IMR-90 (cell line): ENCODE results near the gene DGKG. TPM values are rescaled to one million over a fixed set of nuclear protein-coding genes. Genes with fewer than 3 reads are reported as not detected.

Experiments
- ATAC-seq: fragments of 200-7000 bp; cut with Tn5 transposase; 2 replicates; pipeline ENCODE4 v1.9.1; 2020; ENCODE audit warnings: low read depth, mild to moderate bottlenecking, moderate library complexity
- BruUV-seq: library from RNA; stranded (reverse); fragments of 400-500 nt; replicated peaks from 2 replicates; lab custom pipeline; 2021; lab: Mats Ljungman, UMichigan
- CTCF ChIA-PET: fragments of 300-600 bp; formaldehyde crosslinking; extraction: SDS; loops from one replicate; lab custom pipeline; 2021; ENCODE audit warnings: antibody characterized with exemption; lab: Yijun Ruan, JAX
- POLR2A ChIA-PET: fragments of 300-600 bp; sonication (Branson Sonifier 250); formaldehyde crosslinking; loops from one replicate; lab custom pipeline; 2022; ENCODE audit warnings: antibody characterized with exemption; ENCODE audit not compliant: unreplicated experiment; lab: Charles Lee
- DNase-seq: peaks from one replicate; pipeline ENCODE4 v3.0.0; 2013
- H2AFZ ChIP-seq: replicated peaks from 2 replicates; pipeline ENCODE3; 2013; ENCODE audit warnings: low read length, mild to moderate bottlenecking; ENCODE audit not compliant: poor library complexity
- H2AK5ac ChIP-seq: 2 replicates; pipeline ENCODE4 v1.6.1; 2013; ENCODE audit warnings: low read depth, low read length, inconsistent platforms
- H2AK9ac ChIP-seq: replicated peaks from 2 replicates; pipeline ENCODE3; 2013; ENCODE audit warnings: mild to moderate bottlenecking, low read depth, low read length, moderate library complexity; ENCODE audit not compliant: poor library complexity
- H2BK120ac ChIP-seq: 2 replicates; pipeline ENCODE4 v1.6.1; 2013; ENCODE audit warnings: low read depth, low read length, inconsistent platforms
- H2BK15ac ChIP-seq: 3 replicates; pipeline ENCODE4 v1.6.1; 2013; ENCODE audit warnings: low read depth, low read length, inconsistent platforms
- H2BK20ac ChIP-seq: 2 replicates; pipeline ENCODE4 v1.6.1; 2013; ENCODE audit warnings: low read depth, mild to moderate bottlenecking, inconsistent platforms, low read length, moderate library complexity
- H2BK5ac ChIP-seq: 2 replicates; pipeline ENCODE4 v1.6.1; 2013; ENCODE audit warnings: mild to moderate bottlenecking, low read depth, low read length, inconsistent platforms; ENCODE audit not compliant: poor library complexity, severe bottlenecking
- H3K14ac ChIP-seq: replicated peaks from 2 replicates; pipeline ENCODE4 v1.6.1; 2013; ENCODE audit warnings: low read depth, low read length, inconsistent platforms
- H3K18ac ChIP-seq: 2 replicates; pipeline ENCODE4 v1.6.1; 2013; ENCODE audit warnings: low read depth, low read length, control low read depth
- H3K23ac ChIP-seq: 2 replicates; pipeline ENCODE4 v1.6.1; 2013; ENCODE audit warnings: low read depth, low read length, inconsistent platforms
- H3K27ac ChIP-seq: 2 replicates; pipeline ENCODE4 v1.5.1; 2013; ENCODE audit warnings: mild to moderate bottlenecking, control low read depth, low read length; ENCODE audit not compliant: insufficient read depth
- H3K27me3 ChIP-seq: 2 replicates; pipeline ENCODE4 v1.6.1; 2013; ENCODE audit warnings: low read length; ENCODE audit not compliant: control insufficient read depth, insufficient read depth
- H3K36me3 ChIP-seq: 2 replicates; pipeline ENCODE4 v1.6.1; 2013; ENCODE audit warnings: low read length, mixed read lengths; ENCODE audit not compliant: control insufficient read depth, insufficient read depth
- H3K4ac ChIP-seq: 2 replicates; pipeline ENCODE4 v1.6.1; 2013; ENCODE audit warnings: low read depth, low read length, inconsistent platforms
- H3K4me1 ChIP-seq: 2 replicates; pipeline ENCODE4 v1.6.1; 2013; ENCODE audit warnings: low read length, mixed read lengths; ENCODE audit not compliant: control insufficient read depth, insufficient read depth
- H3K4me2 ChIP-seq: 2 replicates; pipeline ENCODE4 v1.6.1; 2013; ENCODE audit warnings: low read depth, mild to moderate bottlenecking, control low read depth, low read length, moderate library complexity
- H3K4me3 ChIP-seq: 2 replicates; pipeline ENCODE4 v1.5.1; 2013; ENCODE audit warnings: low read depth, mild to moderate bottlenecking, control low read depth, low read length, moderate library complexity; ENCODE audit not compliant: insufficient read depth
- H3K56ac ChIP-seq: 2 replicates; pipeline ENCODE4 v1.6.1; 2013; ENCODE audit warnings: low read length, inconsistent platforms; ENCODE audit not compliant: insufficient read depth; ENCODE audit errors: extremely low read depth
- H3K79me1 ChIP-seq, 2 experiments: 2 replicates each; pipeline ENCODE4 v1.6.1; 2013; ENCODE audit warnings: low read length in 2 of 2, inconsistent platforms in 1 of 2, low read depth in 1 of 2
- H3K9ac ChIP-seq: 2 replicates; pipeline ENCODE4 v1.6.1; 2013; ENCODE audit warnings: low read depth, low read length, control low read depth
- H3K9me1 ChIP-seq: 2 replicates; pipeline ENCODE4 v1.6.1; 2013; ENCODE audit warnings: low read length, inconsistent platforms; ENCODE audit not compliant: insufficient read depth
- H3K9me3 ChIP-seq: 2 replicates; pipeline ENCODE4 v1.6.1; 2013; ENCODE audit warnings: low read length; ENCODE audit not compliant: control insufficient read depth, insufficient read depth
- H4K20me1 ChIP-seq: 2 replicates; pipeline ENCODE4 v1.6.1; 2013; ENCODE audit warnings: low read length, inconsistent platforms; ENCODE audit not compliant: insufficient read depth
- H4K5ac ChIP-seq: 2 replicates; pipeline ENCODE4 v1.6.1; 2013; ENCODE audit warnings: mild to moderate bottlenecking, low read depth, low read length, control low read depth
- H4K8ac ChIP-seq, 2 experiments: 2 replicates each; pipeline ENCODE4 v1.6.1; 2013; ENCODE audit warnings: low read depth in 2 of 2, low read length in 2 of 2, control low read depth in 1 of 2, inconsistent platforms in 1 of 2
- H4K91ac ChIP-seq: 2 replicates; pipeline ENCODE4 v1.6.1; 2013; ENCODE audit warnings: low read depth, low read length, inconsistent platforms; ENCODE audit not compliant: insufficient read depth
- RFX5 ChIP-seq: IDR thresholded peaks from 2 replicates; pipeline ENCODE4 v1.8.0; 2012; ENCODE audit warnings: low read depth, mild to moderate bottlenecking, low read length, moderate library complexity
- WGBS, 2 experiments: methylation state at CpG; one replicate each; pipeline versions ENCODE4 v1.1.5 to v1.1.7; 2013; ENCODE audit warnings: missing lambda C conversion rate in 2 of 2; ENCODE audit not compliant: insufficient read length in 1 of 2; ENCODE audit errors: extremely low coverage in 2 of 2; 5-methylcytosine and 5-hydroxymethylcytosine counted together
- dilution Hi-C: fragments of 300-500 bp; cut with HindIII; formaldehyde crosslinking; loops from one replicate; pipeline ENCODE4 v1.14.3; 2018; ENCODE audit warnings: low sequenced_read_pairs; ENCODE audit not compliant: unreplicated experiment
- in situ Hi-C: fragments of 300-500 bp; cut with MboI; formaldehyde crosslinking; loops from 3 replicates; pipeline ENCODE4 v1.14.3; 2019; ENCODE audit warnings: low sequenced_read_pairs, inconsistent platforms, mixed read lengths
- intact Hi-C: fragments of 100-400 bp; cut with micrococcal nuclease; formaldehyde crosslinking; loops from 2 replicates; pipeline ENCODE4 v1.10.0; 2022
- polyA plus RNA-seq, 3 experiments: library from polyadenylated mRNA; depleted of rRNA; stranded (reverse); fragments of >200 nt; gene quantifications; 2 replicates each; pipeline ENCODE4 v1.2.3, GENCODE V29; 2012; ENCODE audit warnings: low replicate concordance in 1 of 3
- total RNA-seq: library from RNA; depleted of rRNA; stranded (reverse); fragments of >200 nt; gene quantifications from 2 replicates; pipeline ENCODE4 v1.2.3, GENCODE V29; 2012

The DGKG gene
- total and polyA plus RNA-seq, 2 of the 4 experiments (the other 2 are of a cell fraction) = 1.2 to 4.1 TPM

GRCh38 chr3:186284349-186284652 lies 77.7 kb downstream of the DGKG start:
- Histone ChIP-seq H3K27ac (no peak overlapping the region), H3K9me3 (no peaks in the 10 kb centered on the region), H3K23ac (no peak overlapping the region), H2AFZ (no peak overlapping the region), H3K9ac (no peak overlapping the region), H4K5ac (no peak overlapping the region), H4K8ac (no peak overlapping the region), H3K4me3 (no peak overlapping the region), H3K18ac (no peak overlapping the region), H3K27me3 (no peaks in the 10 kb centered on the region), H2AK5ac (no peak overlapping the region), H4K91ac (no peak overlapping the region), H2BK5ac (no peak overlapping the region), H3K4ac (no peak overlapping the region), H3K4me2 (no peak overlapping the region), H2BK20ac (no peak overlapping the region), H3K14ac (no peak overlapping the region), H3K56ac (no peak overlapping the region), H4K20me1 (peaks cover 4% of the 10 kb centered on the region; the same call in 1 of the 2 replicates), H3K9me1 (peaks cover 9% of the 10 kb centered on the region; the same call in 1 of the 2 replicates), H3K79me1 (no peaks in the 10 kb centered on the region), H2AK9ac (no peak overlapping the region), H3K36me3 (no peaks in the 10 kb centered on the region), H2BK120ac (no peak overlapping the region), H2BK15ac (no peak overlapping the region), H3K4me1 (peaks cover 10% of the 10 kb centered on the region)
- DNase-seq (no peak), ATAC-seq (no peak)
- WGBS, 2 experiments = no CpG with 5 or more reads among the region's 8 CpGs
- dilution Hi-C loops = no loop called here
- no peak for TF ChIP-seq RFX5
- BruUV-seq = no TSS peak
- CTCF ChIA-PET = no interaction called here
- intact Hi-C loops = loop anchor here (10.0 kb wide), 1 partner anchor 530 kb away; no protein-coding TSS in a partner anchor
- POLR2A ChIA-PET = no interaction called here
- in situ Hi-C loops = no loop called here
